Dedifferentiated amniotic fluid mesenchymal stem cell (primary cell): Measurements from ENCODE around the gene ERGIC1.

Experiments
- DNase-seq: peaks from one replicate; pipeline ENCODE4 v3.0.0-alpha.2; 2016; ENCODE audit errors: extremely low spot score

Gene ERGIC1

GRCh38 chr5:172828911-172829431 lies 5.1 kb upstream of the ERGIC1 start:
- no peak for DNase-seq

- no peak for DNase-seq
Observed at GRCh38 chr5:172830275-172830799, 3.7 kb upstream of the ERGIC1 start.

- no peak for DNase-seq
Observed at GRCh38 chr5:172830876-172831662, 3.0 kb upstream of the ERGIC1 start.

- DNase-seq: no peak
Observed at GRCh38 chr5:172832383-172833315, 1.4 kb upstream of the ERGIC1 start.

- no peak for DNase-seq
Observed at GRCh38 chr5:172833372-172833685, 722 bp upstream of the ERGIC1 start.

GRCh38 chr5:172834415-172835289 lies 601 bp downstream of the ERGIC1 start:
- DNase-seq: no peak

- no peak for DNase-seq
Observed at GRCh38 chr5:172835290-172835993, 1.4 kb downstream of the ERGIC1 start.

- no peak for DNase-seq
Observed at GRCh38 chr5:172835994-172836356, 1.9 kb downstream of the ERGIC1 start.

- no peak for DNase-seq
Observed at GRCh38 chr5:172837640-172838039, 3.6 kb downstream of the ERGIC1 start.

GRCh38 chr5:172838151-172838875 lies 4.3 kb downstream of the ERGIC1 start:
- DNase-seq: no peak

GRCh38 chr5:172839669-172840431 lies 5.8 kb downstream of the ERGIC1 start:
- no peak for DNase-seq

GRCh38 chr5:172840432-172841154 lies 6.5 kb downstream of the ERGIC1 start:
- no peak for DNase-seq

- DNase-seq: no peak
Observed at GRCh38 chr5:172841256-172841655, 7.2 kb downstream of the ERGIC1 start.

GRCh38 chr5:172843825-172844576 lies 9.9 kb downstream of the ERGIC1 start:
- DNase-seq: no peak

GRCh38 chr5:172844577-172844838 lies 10.5 kb downstream of the ERGIC1 start:
- no peak for DNase-seq

- no peak for DNase-seq
Observed at GRCh38 chr5:172845154-172845553, 11.1 kb downstream of the ERGIC1 start.

GRCh38 chr5:172845576-172845975 lies 11.5 kb downstream of the ERGIC1 start:
- DNase-seq: no peak

- no peak for DNase-seq
Observed at GRCh38 chr5:172846249-172846648, 12.2 kb downstream of the ERGIC1 start.
